ENCODE results near the gene TBC1D22B. TPM values are rescaled to one million over a fixed set of nuclear protein-coding genes. Genes with fewer than 3 reads are reported as not detected.

Gene TBC1D22B
- total and polyA plus RNA-seq, 9 of the 15 experiments (the other 6 are each of a cell fraction or from before 2014, with no cell fraction given) = 4.8 to 24.2 (median 13.5) TPM

DNA sequence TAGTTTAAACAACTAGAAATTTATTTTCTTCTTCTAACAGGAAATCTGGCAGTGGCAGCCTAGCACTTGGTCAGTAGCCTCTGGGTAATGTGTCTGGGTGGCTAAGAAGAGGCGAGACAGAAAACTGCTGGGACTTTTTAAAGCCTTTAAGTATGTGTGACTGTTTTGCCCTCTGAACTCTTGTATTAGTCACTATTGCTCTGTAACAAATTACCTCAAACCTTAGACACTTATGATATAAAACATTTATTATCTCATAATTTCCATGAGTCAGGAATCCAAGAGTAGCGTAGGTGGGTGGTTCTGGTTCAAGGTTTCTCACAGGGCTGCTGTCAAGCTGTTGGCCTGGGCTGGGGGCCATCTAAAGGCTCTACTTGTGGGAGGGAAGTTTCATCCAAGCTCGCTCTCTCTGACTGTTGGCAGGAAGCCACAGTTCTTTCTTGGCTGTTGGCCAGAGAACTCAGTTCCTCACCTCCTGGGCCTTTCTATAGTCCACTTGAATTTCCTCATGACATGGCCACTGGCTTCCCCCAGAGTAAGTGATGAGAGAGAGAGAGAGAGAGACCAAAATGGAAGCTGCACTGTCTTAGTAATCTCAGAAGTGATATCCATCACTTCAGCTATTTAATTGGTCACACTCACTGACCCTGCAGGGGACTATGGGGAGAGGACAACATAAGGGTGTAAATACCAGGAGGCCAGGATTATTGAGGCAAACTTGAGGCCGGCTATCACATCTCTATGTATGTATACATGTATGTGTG lies 17.4 kb upstream of the TBC1D22B start (continued):
- TF ChIP-seq, protein P1, sequence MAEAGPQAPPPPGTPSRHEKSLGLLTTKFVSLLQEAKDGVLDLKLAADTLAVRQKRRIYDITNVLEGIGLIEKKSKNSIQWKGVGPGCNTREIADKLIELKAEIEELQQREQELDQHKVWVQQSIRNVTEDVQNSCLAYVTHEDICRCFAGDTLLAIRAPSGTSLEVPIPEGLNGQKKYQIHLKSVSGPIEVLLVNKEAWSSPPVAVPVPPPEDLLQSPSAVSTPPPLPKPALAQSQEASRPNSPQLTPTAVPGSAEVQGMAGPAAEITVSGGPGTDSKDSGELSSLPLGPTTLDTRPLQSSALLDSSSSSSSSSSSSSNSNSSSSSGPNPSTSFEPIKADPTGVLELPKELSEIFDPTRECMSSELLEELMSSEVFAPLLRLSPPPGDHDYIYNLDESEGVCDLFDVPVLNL (CRISPR knock-in tag; IDR thresholded peaks at IDR 0.05; ENCODE audit: low read depth) = no peak
- no peak for TF ChIP-seq FOXA3 (CRISPR knock-in tag; conservative IDR thresholded peaks at IDR 0.05 in 1 of 2, IDR thresholded peaks at IDR 0.05 in 1 of 2)
- TF ChIP-seq ZNF696 (CRISPR knock-in tag; conservative IDR thresholded peaks at IDR 0.05) = no peak
- TF ChIP-seq ZNF133 (CRISPR knock-in tag; IDR thresholded peaks at IDR 0.05) = no peak
- TF ChIP-seq HNRNPH1 (optimal IDR thresholded peaks at IDR 0.05; ENCODE audit: low read depth, low read length) = no peak
- no peak for TF ChIP-seq ZNF232 (CRISPR knock-in tag; IDR thresholded peaks at IDR 0.05)
- TF ChIP-seq GATAD2A (IDR thresholded peaks at IDR 0.05) = peak; percentile 93
- no peak for TF ChIP-seq TAF15 (IDR thresholded peaks at IDR 0.05; ENCODE audit: low read depth, low read length)
- 0 out of 2 replicates have a peak, but pooled peaks have one; percentile 54 for TF ChIP-seq CBX1 (IDR thresholded peaks at IDR 0.05; ENCODE audit: low read depth)
- TF ChIP-seq FOS (IDR thresholded peaks at IDR 0.05; ENCODE audit: extremely low read depth, insufficient read length) = no peak
- no peak for TF ChIP-seq BRF2 (IDR thresholded peaks at IDR 0.05; ENCODE audit: borderline replicate concordance, insufficient read depth, insufficient read length)
- TF ChIP-seq SIX5 (IDR thresholded peaks at IDR 0.05; ENCODE audit: borderline replicate concordance in 1 of 2, insufficient read depth in 1 of 2, low read depth in 1 of 2, low read length in 2 of 2) = no peak
- TF ChIP-seq GABPB1 (CRISPR knock-in tag; IDR thresholded peaks at IDR 0.05) = 0 out of 2 replicates have a peak, but pooled peaks have one; percentile 24
- TF ChIP-seq TAF9B (IDR thresholded peaks at IDR 0.05; ENCODE audit: partially characterized antibody) = peak; percentile 43
- no peak for TF ChIP-seq SAFB (IDR thresholded peaks at IDR 0.05; ENCODE audit: borderline replicate concordance, low read depth, low read length)
- TF ChIP-seq ZNF253 (CRISPR knock-in tag; conservative IDR thresholded peaks at IDR 0.05) = no peak
- TF ChIP-seq CREB5 (CRISPR knock-in tag; IDR thresholded peaks at IDR 0.05) = 0 out of 2 replicates have a peak, but pooled peaks have one; percentile 50
- TF ChIP-seq HNRNPUL1 (IDR thresholded peaks at IDR 0.05; ENCODE audit: low read length) = no peak
- peak in 1 of 2 experiments; percentile 82; a peak in 1 of 4 replicates for TF ChIP-seq TEAD1 (CRISPR knock-in tag; IDR thresholded peaks at IDR 0.05)
- TF ChIP-seq, protein P2, sequence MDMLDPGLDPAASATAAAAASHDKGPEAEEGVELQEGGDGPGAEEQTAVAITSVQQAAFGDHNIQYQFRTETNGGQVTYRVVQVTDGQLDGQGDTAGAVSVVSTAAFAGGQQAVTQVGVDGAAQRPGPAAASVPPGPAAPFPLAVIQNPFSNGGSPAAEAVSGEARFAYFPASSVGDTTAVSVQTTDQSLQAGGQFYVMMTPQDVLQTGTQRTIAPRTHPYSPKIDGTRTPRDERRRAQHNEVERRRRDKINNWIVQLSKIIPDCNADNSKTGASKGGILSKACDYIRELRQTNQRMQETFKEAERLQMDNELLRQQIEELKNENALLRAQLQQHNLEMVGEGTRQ (CRISPR knock-in tag; IDR thresholded peaks at IDR 0.05) = no peak
- TF ChIP-seq MYBL2 (IDR thresholded peaks at IDR 0.05; ENCODE audit: low read depth) = no peak; the same call in 1 of the 2 replicates
- no peak for TF ChIP-seq MYBL2 (CRISPR knock-in tag; IDR thresholded peaks at IDR 0.05; ENCODE audit: borderline replicate concordance)
- peak; percentile 40; the same call in 1 of the 2 replicates for TF ChIP-seq TOE1 (IDR thresholded peaks at IDR 0.05; ENCODE audit: borderline replicate concordance)
- no peak for TF ChIP-seq TOE1 (CRISPR knock-in tag; IDR thresholded peaks at IDR 0.05; ENCODE audit: borderline replicate concordance, low read depth)
